GM12878 (cell line): ENCODE results near the gene CASP3. TPM values are rescaled to one million over a fixed set of nuclear protein-coding genes. Genes with fewer than 3 reads are reported as not detected.
A peak's percentile ranks its signal among the peaks of the same experiment; 100 is the strongest.

Source experiments
- CEBPB ChIP-seq, 2 experiments: fragments of 150-350 bp in 1 of 2; IDR thresholded peaks; 2 replicates each; pipeline ENCODE4 v1.6.1; 2012 to 2014; ENCODE audit warnings: low read depth in 2 of 2, low read length in 2 of 2, borderline replicate concordance in 1 of 2, inconsistent platforms in 1 of 2
- CREM ChIP-seq: IDR thresholded peaks from 2 replicates; pipeline ENCODE4 v1.6.1; 2014; ENCODE audit warnings: antibody characterized with exemption, low read depth
- DPF2 ChIP-seq: fragments of 450-650 bp; IDR thresholded peaks from 2 replicates; pipeline ENCODE4 v1.6.1; 2017; ENCODE audit warnings: mild to moderate bottlenecking
- E2F4 ChIP-seq: IDR thresholded peaks from 2 replicates; pipeline ENCODE4 v1.6.1; 2012; ENCODE audit warnings: low read depth, low read length, improper control_type of control experiment
- E4F1 ChIP-seq: fragments of 450-650 bp; IDR thresholded peaks from 2 replicates; pipeline ENCODE4 v1.6.1; 2018; ENCODE audit warnings: borderline replicate concordance, mild to moderate bottlenecking; ENCODE audit not compliant: partially characterized antibody
- HDGF ChIP-seq: fragments of 450-650 bp; IDR thresholded peaks from 2 replicates; pipeline ENCODE4 v1.6.1; 2016; ENCODE audit warnings: antibody characterized with exemption
- IKZF1 ChIP-seq: fragments of 450-650 bp; conservative IDR thresholded peaks from 2 replicates; pipeline ENCODE4 v1.6.1; 2017; ENCODE audit warnings: antibody characterized with exemption, mild to moderate bottlenecking
- IKZF2 ChIP-seq, 2 experiments: fragments of 450-650 bp; IDR thresholded peaks; 2 replicates each; pipeline ENCODE4 v1.6.1; 2017; ENCODE audit warnings: mild to moderate bottlenecking in 2 of 2, moderate library complexity in 2 of 2
- KAT2A ChIP-seq: conservative IDR thresholded peaks from 2 replicates; pipeline ENCODE4 v1.6.1; 2011; ENCODE audit warnings: low read depth, low read length; ENCODE audit not compliant: control insufficient read depth
- KDM1A ChIP-seq: fragments of 200-600 bp; sonication (generic); IDR thresholded peaks from 2 replicates; pipeline ENCODE4 v1.6.1; 2016; ENCODE audit warnings: borderline replicate concordance
- MYB ChIP-seq: fragments of 150-350 bp; IDR thresholded peaks from 2 replicates; pipeline ENCODE4 v1.6.1; 2014; ENCODE audit warnings: mild to moderate bottlenecking, low read depth, low read length, borderline replicate concordance
- NFIC ChIP-seq: IDR thresholded peaks from 2 replicates; pipeline ENCODE4 v1.6.1; 2012; ENCODE audit warnings: low read depth, mild to moderate bottlenecking, inconsistent platforms, low read length, moderate library complexity
- POLR2AphosphoS2 ChIP-seq: IDR thresholded peaks from 2 replicates; pipeline ENCODE4 v1.6.1; 2011; ENCODE audit warnings: low read depth, mild to moderate bottlenecking, low read length, improper control_type of control experiment, moderate library complexity
- RAD51 ChIP-seq: fragments of 450-650 bp; IDR thresholded peaks from 2 replicates; pipeline ENCODE4 v1.6.1; 2016; ENCODE audit warnings: moderate library complexity, mild to moderate bottlenecking, inconsistent platforms
- RB1 ChIP-seq: fragments of 450-650 bp; formaldehyde crosslinking; IDR thresholded peaks from 2 replicates; pipeline ENCODE4 v1.6.1; 2017; ENCODE audit warnings: mild to moderate bottlenecking, borderline replicate concordance
- RCOR1 ChIP-seq: conservative IDR thresholded peaks from 2 replicates; pipeline ENCODE4 v1.6.1; 2012; ENCODE audit warnings: low read depth, low read length, improper control_type of control experiment
- RUNX3 ChIP-seq: IDR thresholded peaks from 2 replicates; pipeline ENCODE4 v1.6.1; 2012; ENCODE audit warnings: low read length, inconsistent platforms
- SIN3A ChIP-seq: IDR thresholded peaks from 2 replicates; pipeline ENCODE4 v1.6.1; 2012; ENCODE audit warnings: low read depth, low read length, improper control_type of control experiment
- TARDBP ChIP-seq: IDR thresholded peaks from 2 replicates; pipeline ENCODE4 v1.6.1; 2016; ENCODE audit warnings: borderline replicate concordance
- USF2 ChIP-seq: IDR thresholded peaks from 2 replicates; pipeline ENCODE4 v1.6.1; 2011; ENCODE audit warnings: low read depth, low read length, improper control_type of control experiment, borderline replicate concordance
- ZBTB11 ChIP-seq: fragments of 450-650 bp; formaldehyde crosslinking; IDR thresholded peaks from 2 replicates; pipeline ENCODE4 v1.5.0; 2022; ENCODE audit warnings: mild to moderate bottlenecking, missing genetic modification characterization
- ZNF207 ChIP-seq: fragments of 450-650 bp; IDR thresholded peaks from 2 replicates; pipeline ENCODE4 v1.6.1; 2014; ENCODE audit warnings: antibody characterized with exemption, mild to moderate bottlenecking, borderline replicate concordance
- ZNF384 ChIP-seq: IDR thresholded peaks from 2 replicates; pipeline ENCODE4 v1.6.1; 2012; ENCODE audit warnings: low read depth, mild to moderate bottlenecking, low read length, improper control_type of control experiment, borderline replicate concordance
- polyA plus RNA-seq, 11 experiments: library from polyadenylated mRNA; depleted of rRNA in 4 of 11; unstranded in 6 of 11; stranded (reverse) in 5 of 11; fragments of >200 nt; fragmentation: Nextera tagmentation in 4 of 11; fragmentation: Illumina TruSeq in 1 of 11; extraction: Ambion mirVana in 4 of 11; extraction: Trizol in 1 of 11; gene quantifications; 1 replicate in 1 of 11; 2 replicates in 10 of 11; pipeline versions ENCODE4 v1.2.1 to v1.2.3, GENCODE V29; 2011 to 2016; ENCODE audit warnings: inconsistent platforms in 2 of 11, missing spikeins in 2 of 11, low read depth in 1 of 11
- total RNA-seq, 4 experiments: library from RNA; depleted of rRNA in 3 of 4; stranded (reverse); fragments of >200 nt in 3 of 4; fragmentation: Illumina TruSeq in 1 of 4; extraction: Trizol in 1 of 4; gene quantifications; 2 replicates each; pipeline versions ENCODE4 v1.2.1 to v1.2.3, GENCODE V29; 2013 to 2021

CASP3 gene
- total and polyA plus RNA-seq, 10 of the 15 experiments (the other 5 are each of a cell fraction or from before 2014, with no cell fraction given) = 50.0 to 194 (median 74.4) TPM

- TF ChIP-seq SIN3A (no peak), NFIC (0 out of 2 replicates have a peak, but pooled peaks have one; percentile 29), RB1 (no peak), IKZF2 (IDR thresholded peaks at IDR 0.05) (peak in 1 of 2 experiments; percentile 32; a peak in 2 of 4 replicates), TARDBP (no peak), E4F1 (no peak), ZNF384 (peak; percentile 97), KAT2A (no peak), USF2 (peak; percentile 53; the same call in 1 of the 2 replicates), HDGF (no peak), KDM1A (no peak), RAD51 (peak; percentile 95), RUNX3 (peak; percentile 33; the same call in 1 of the 2 replicates), CEBPB (IDR thresholded peaks at IDR 0.05; ENCODE audit: borderline replicate concordance in 1 of 2, low read depth in 2 of 2, low read length in 2 of 2) (no peak), ZNF207 (no peak), IKZF1 (no peak), RCOR1 (no peak), ZBTB11 (CRISPR knock-in tag) (no peak), POLR2AphosphoS2 (no peak), CREM (peak; percentile 12; the same call in 1 of the 2 replicates), E2F4 (no peak), DPF2 (no peak), MYB (peak; percentile 91)
Observed at GRCh38 chr4:184583738-184584502, 65.3 kb downstream of the CASP3 start (continued).
